ENCODE data around the gene DLG3. TPM values are rescaled to one million over a fixed set of nuclear protein-coding genes. Genes with fewer than 3 reads are reported as not detected.

The DLG3 gene
- total RNA-seq, 3 donors from 2014 or later, result 41.9 to 76.0 (median 72.8) TPM

GRCh38 chrX:70424801-70425200, 19.8 kb upstream of the DLG3 start:
- TF ChIP-seq, protein P1, sequence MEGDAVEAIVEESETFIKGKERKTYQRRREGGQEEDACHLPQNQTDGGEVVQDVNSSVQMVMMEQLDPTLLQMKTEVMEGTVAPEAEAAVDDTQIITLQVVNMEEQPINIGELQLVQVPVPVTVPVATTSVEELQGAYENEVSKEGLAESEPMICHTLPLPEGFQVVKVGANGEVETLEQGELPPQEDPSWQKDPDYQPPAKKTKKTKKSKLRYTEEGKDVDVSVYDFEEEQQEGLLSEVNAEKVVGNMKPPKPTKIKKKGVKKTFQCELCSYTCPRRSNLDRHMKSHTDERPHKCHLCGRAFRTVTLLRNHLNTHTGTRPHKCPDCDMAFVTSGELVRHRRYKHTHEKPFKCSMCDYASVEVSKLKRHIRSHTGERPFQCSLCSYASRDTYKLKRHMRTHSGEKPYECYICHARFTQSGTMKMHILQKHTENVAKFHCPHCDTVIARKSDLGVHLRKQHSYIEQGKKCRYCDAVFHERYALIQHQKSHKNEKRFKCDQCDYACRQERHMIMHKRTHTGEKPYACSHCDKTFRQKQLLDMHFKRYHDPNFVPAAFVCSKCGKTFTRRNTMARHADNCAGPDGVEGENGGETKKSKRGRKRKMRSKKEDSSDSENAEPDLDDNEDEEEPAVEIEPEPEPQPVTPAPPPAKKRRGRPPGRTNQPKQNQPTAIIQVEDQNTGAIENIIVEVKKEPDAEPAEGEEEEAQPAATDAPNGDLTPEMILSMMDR (IDR thresholded peaks at IDR 0.05), result no peak
- no peaks in the 10 kb centered on the region for H3K9me3 ChIP-seq
- no peaks in the 10 kb centered on the region for H3K36me3 ChIP-seq (ENCODE audit: low read depth)
- intact Hi-C loops (cut with DNase I, micrococcal nuclease), result no loop called here
- DNase-seq, result no peak
- H3K4me1 ChIP-seq (ENCODE audit: low read depth), result no peaks in the 10 kb centered on the region
- no peak for ATAC-seq
- H3K4me3 ChIP-seq, result no peak overlapping the region

DNA sequence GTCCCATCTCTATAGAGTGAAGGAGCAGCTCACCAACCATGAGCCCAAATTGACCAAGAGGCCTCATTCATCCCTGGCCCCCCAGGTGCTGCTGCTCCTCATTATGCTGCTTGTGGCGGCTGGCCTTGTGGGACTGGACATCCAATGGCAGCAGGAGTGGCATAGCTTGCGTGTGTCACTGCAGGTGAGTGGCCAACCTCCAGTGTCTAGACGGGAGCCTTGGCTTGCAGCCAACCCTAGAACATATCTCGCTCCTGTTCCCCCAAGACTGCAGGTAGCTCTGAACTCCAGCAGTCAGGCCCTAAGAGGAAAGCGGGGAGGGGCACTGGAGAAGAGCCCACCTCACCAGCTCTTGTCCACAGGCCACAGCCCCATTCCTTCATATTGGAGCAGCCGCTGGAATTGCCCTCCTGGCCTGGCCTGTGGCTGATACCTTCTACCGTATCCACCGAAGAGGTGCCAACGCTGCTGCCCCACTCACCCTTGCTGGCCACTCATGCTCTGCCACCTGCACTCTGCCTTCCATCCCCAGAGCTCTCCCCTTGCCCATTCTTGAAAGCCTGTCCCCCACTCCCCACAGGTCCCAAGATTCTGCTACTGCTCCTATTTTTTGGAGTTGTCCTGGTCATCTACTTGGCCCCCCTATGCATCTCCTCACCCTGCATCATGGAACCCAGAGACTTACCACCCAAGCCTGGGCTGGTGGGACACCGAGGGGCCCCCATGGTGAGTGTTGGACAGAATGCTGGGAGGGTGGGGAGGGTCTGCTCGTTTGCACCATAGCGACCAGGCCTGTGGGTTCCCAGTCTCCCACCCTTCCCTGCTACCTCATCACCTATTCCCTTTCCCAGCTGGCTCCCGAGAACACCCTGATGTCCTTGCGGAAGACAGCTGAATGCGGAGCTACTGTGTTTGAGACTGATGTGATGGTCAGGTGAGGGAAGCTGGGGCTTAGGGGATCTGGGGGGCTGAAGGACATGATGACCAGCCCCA, 18.1 kb upstream of the DLG3 start:
- no peaks in the 10 kb centered on the region for H3K9me3 ChIP-seq
- TF ChIP-seq, protein P1 (IDR thresholded peaks at IDR 0.05), result no peak
- ATAC-seq (no peak), DNase-seq (no peak)
- no peaks in the 10 kb centered on the region for H3K4me1 ChIP-seq (ENCODE audit: low read depth)
- no peaks in the 10 kb centered on the region for H3K36me3 ChIP-seq (ENCODE audit: low read depth)
- intact Hi-C loops (cut with DNase I, micrococcal nuclease), result no loop called here
- no peak overlapping the region for H3K4me3 ChIP-seq

GRCh38 chrX:70427365-70427764, 17.3 kb upstream of the DLG3 start:
- intact Hi-C loops (cut with DNase I, micrococcal nuclease), result no loop called here
- DNase-seq (no peak), ATAC-seq (peak; percentile 58)
- TF ChIP-seq, protein P1 (IDR thresholded peaks at IDR 0.05), result no peak
- Histone ChIP-seq H3K9me3 (no peaks in the 10 kb centered on the region), H3K36me3 (ENCODE audit: low read depth) (no peaks in the 10 kb centered on the region), H3K4me3 (no peak overlapping the region), H3K4me1 (ENCODE audit: low read depth) (no peaks in the 10 kb centered on the region)

DNA sequence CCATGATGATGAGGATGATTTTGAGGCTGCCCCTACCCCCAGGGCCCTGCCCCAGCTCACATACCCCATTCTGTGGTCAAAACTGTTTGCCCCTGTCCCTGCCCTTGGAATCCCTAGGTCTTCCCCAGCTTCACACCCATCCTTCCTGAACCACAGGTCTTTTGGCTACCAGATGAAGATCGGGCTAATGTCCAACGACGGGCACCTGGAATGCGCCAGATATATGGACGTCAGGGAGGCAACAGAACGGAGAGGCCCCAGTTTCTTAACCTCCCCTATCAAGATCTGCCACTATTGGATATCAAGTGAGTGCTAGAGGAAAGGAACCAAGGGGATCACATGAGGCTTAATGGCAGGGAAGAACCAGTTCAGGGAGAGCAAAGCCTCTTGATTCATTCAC, 14.9 kb upstream of the DLG3 start:
- no peaks in the 10 kb centered on the region for H3K36me3 ChIP-seq (ENCODE audit: low read depth)
- intact Hi-C loops (cut with DNase I, micrococcal nuclease), result no loop called here
- H3K9me3 ChIP-seq, result no peaks in the 10 kb centered on the region

DNA sequence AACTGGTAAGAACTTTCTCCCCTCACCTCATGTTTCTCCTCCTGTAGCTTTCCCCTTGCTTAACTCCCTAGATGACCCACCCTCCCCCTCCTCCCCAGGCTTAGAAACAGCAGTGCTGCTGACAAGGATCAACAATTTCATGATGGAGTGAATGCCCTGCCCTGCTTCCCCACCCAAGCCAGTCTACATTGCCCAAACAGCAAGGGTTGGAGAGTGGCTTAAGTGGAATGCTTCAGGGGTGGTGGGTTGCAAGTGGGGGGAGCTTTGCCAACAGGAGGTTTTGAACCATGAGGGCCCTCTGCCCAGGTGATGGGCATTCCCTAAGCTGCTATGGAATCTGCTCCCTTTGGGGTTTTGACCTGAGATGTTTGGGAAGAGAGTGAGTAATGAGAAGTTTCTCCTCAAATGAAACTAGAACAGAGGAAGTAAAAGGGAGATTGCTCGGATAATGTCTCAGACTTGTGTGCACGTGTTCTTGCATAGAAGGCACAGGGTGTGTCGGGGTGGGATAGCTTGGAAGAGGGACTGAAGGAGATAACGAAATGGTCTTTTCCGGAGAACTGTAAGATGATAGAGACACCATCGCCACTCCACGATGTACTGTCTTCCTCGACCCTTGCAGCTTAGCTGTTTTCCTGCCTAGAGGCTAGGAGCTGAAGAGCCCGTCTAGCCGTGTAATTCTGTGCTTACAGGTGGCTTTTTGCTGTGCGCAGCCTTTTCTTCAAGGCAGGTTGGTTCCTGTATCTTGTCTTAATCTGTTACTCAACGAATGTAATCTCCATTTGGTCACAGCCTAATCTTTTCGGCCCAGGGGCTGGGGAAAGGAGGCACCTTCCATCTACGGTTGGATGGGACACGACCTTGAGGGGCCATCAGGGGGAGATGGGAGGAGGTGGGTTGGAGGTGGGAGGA, 11.4 kb upstream of the DLG3 start:
- no peaks in the 10 kb centered on the region for H3K4me1 ChIP-seq (ENCODE audit: low read depth)
- no peak overlapping the region for H3K4me3 ChIP-seq
- ATAC-seq (no peak), DNase-seq (no peak)
- no peaks in the 10 kb centered on the region for H3K9me3 ChIP-seq
- intact Hi-C loops (cut with DNase I, micrococcal nuclease), result no loop called here
- TF ChIP-seq, protein P1 (IDR thresholded peaks at IDR 0.05), result no peak
- no peaks in the 10 kb centered on the region for H3K36me3 ChIP-seq (ENCODE audit: low read depth)

More for the DNA sequence above, 14.9 kb upstream of the DLG3 start:
- TF ChIP-seq, protein P1 (IDR thresholded peaks at IDR 0.05), result no peak
- no peak for ATAC-seq
- Histone ChIP-seq H3K4me1 (ENCODE audit: low read depth) (no peaks in the 10 kb centered on the region), H3K4me3 (no peak overlapping the region)
- no peak for DNase-seq
